ENCODE results near the gene SEC31A. TPM values are rescaled to one million over a fixed set of nuclear protein-coding genes. Genes with fewer than 3 reads are reported as not detected.
"Not testable (repeated sequence)": the region's sequence is repeated elsewhere in the genome, so short reads cannot be mapped to it uniquely, and the experiment has no call there.

SEC31A gene
- 239 TPM for total RNA-seq

- DNase-seq (ENCODE audit: low spot score), result peak; percentile 97
These were observed at the start of gene SEC31A for GRCh38 chr4:82890901-82891706. SEC31A (minus strand) TSS chr4:82891153; CDS start chr4:82881936, 9,217 bp downstream.

- no peak for DNase-seq (ENCODE audit: low spot score)
These were observed 48.5 kb upstream of the SEC31A start for GRCh38 chr4:82939414-82939813.

- DNase-seq (ENCODE audit: low spot score), result no peak
These were observed 43.5 kb upstream of the SEC31A start for GRCh38 chr4:82934441-82934840.

GRCh38 chr4:82930848-82931755 is 40.1 kb upstream of the SEC31A start:
- no peak for DNase-seq (ENCODE audit: low spot score)

GRCh38 chr4:82921795-82922194 is 30.8 kb upstream of the SEC31A start:
- no peak for DNase-seq (ENCODE audit: low spot score)

- DNase-seq (ENCODE audit: low spot score), result no peak
These were observed 28.4 kb upstream of the SEC31A start for GRCh38 chr4:82919386-82919785.

- no peak for DNase-seq (ENCODE audit: low spot score)
These were observed 27.1 kb upstream of the SEC31A start for GRCh38 chr4:82918091-82918490.

- DNase-seq (ENCODE audit: low spot score), result not testable (repeated sequence)
These were observed 23.0 kb upstream of the SEC31A start for GRCh38 chr4:82913968-82914367.

GRCh38 chr4:82913305-82913704 is 22.4 kb upstream of the SEC31A start:
- no peak for DNase-seq (ENCODE audit: low spot score)

GRCh38 chr4:82909326-82909725 is 18.4 kb upstream of the SEC31A start:
- DNase-seq (ENCODE audit: low spot score), result no peak

- no peak for DNase-seq (ENCODE audit: low spot score)
These were observed 15.5 kb upstream of the SEC31A start for GRCh38 chr4:82906469-82906868.

GRCh38 chr4:82905205-82905604 is 14.3 kb upstream of the SEC31A start:
- no peak for DNase-seq (ENCODE audit: low spot score)

- DNase-seq (ENCODE audit: low spot score), result no peak
These were observed 12.8 kb upstream of the SEC31A start for GRCh38 chr4:82903737-82904136.

- DNase-seq (ENCODE audit: low spot score), result no peak
These were observed 10.3 kb upstream of the SEC31A start for GRCh38 chr4:82901183-82901718.

- DNase-seq (ENCODE audit: low spot score), result peak; percentile 98
These were observed 9.6 kb upstream of the SEC31A start, which contains the start of gene THAP9 for GRCh38 chr4:82900411-82901182. THAP9 (plus strand) TSS chr4:82900735; CDS start chr4:82900803, 68 bp downstream.

- no peak for DNase-seq (ENCODE audit: low spot score)
These were observed 9.1 kb upstream of the SEC31A start for GRCh38 chr4:82900066-82900410.

- DNase-seq (ENCODE audit: low spot score), result no peak
These were observed 8.6 kb upstream of the SEC31A start for GRCh38 chr4:82899374-82900065.

GRCh38 chr4:82898322-82899243 is 7.6 kb upstream of the SEC31A start:
- no peak for DNase-seq (ENCODE audit: low spot score)

- no peak for DNase-seq (ENCODE audit: low spot score)
These were observed 5.8 kb upstream of the SEC31A start for GRCh38 chr4:82896755-82897154.

GRCh38 chr4:82893942-82894341 is 3.0 kb upstream of the SEC31A start:
- no peak for DNase-seq (ENCODE audit: low spot score)
